COLO668 (cell line): ENCODE results near the gene ZNF385C.
A peak's percentile ranks its signal among the peaks of the same experiment; 100 is the strongest.

Experiments used
- DNase-seq: peaks from one replicate; lab custom pipeline; 2025; ENCODE audit not compliant: unreplicated experiment; lab: John Stamatoyannopoulos, UW

The ZNF385C gene

DNA sequence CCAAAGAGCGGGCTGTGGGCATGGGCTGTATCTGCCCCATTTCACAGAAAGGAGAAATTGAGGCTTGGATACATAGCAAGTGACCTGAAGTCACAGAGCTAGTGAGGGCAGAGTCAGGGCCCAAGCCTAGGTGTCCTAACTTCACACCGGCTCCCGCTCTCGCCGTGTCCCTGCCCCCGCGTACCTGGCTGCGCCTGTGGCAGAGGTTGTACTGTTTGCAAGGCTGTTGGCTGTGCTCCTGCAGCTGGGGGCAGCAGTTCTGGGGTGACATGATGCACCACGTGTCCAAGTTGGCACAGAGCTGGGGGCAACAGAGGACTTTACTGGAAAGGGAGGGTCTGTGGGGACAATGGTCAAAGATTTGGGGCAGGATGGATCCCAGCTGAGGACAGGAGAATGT lies 10.8 kb upstream of the ZNF385C start:
- no peak for DNase-seq

DNA sequence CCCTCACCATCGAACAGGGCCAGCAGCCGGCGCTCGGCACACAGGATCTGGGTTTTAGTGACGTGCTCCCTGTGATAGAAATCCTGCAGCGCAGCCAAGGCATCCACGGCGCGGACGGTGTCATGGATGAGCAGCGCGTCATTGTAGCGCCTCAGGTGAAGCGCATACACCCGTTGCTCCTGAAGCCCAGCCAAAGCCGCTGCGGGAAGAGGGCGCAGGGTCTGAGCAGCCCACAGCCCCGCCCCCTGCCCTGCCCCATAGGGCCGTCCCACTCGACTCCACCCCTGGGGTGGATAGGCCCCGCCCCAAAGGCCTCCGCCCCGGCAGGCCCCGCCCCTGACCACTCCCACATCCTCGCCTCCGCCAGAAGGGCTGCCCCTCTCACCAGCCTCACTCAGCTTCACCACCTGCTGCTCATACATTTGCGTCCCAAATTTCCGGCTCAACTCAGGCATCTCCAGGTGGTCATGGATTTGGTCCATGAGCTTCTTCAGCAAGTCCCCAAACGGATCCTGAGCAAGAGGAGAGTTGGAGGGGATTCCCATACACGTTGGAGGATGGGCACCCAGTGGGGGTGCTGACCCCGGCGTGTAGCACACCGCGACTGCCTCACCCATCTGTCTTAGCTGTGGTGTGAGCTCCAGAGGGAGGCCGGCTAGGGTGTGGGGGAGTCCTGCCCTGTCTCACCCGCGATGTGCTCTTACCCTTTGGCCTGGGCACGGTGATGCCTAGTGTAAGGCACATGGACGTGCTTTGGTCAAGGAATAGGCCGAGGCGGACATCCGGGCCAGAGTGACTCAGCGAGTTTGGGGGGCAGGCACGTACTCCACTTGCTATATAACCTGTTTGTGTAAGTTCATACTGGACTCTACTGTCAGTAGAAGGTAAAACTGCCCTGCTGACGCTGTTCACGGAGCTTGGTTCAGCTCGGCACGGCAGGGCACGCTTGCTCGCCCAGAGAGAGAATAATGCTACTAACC lies 9.6 kb upstream of the ZNF385C start:
- peak; percentile 78 for DNase-seq

DNA sequence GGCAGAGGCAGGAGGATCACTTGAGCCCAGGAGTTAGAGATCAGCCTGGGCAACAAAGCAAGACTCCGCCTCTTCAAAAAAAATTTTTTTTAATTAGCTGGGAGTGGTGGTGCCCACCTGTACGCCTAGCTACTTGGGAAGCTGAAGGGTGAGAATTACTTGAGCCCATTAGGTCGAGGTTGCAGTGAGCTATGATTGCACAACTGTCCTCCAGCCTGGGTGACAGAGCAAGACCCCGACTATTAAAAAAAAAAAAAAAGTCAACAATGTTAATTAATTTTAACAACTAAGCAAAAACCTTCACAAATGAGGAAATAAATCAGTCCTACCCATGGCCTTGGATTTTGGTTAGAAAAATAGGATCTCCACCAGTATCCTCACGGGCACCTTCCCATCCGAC lies 8.9 kb upstream of the ZNF385C start:
- DNase-seq: no peak

DNA sequence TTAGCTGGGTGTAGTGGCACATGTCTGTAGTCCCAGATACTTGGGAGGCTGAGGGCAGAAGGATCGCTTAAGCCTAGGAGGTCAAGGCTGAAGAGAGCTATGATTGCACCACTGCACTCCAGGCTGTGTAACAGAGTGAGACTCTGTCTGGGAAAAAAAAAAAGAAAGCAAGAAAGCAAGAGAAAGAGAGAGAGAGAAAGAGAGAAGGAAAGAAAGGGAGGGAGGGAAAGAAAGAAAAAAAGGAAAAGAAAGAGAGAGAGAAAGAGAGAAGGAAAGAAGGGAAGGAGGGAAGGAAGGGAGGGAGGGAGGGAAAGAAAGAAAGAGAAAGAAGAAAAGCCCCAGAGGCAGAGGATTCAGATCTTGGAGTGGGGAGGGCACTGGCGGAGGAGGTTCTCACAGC lies 7.7 kb upstream of the ZNF385C start:
- no peak for DNase-seq

DNA sequence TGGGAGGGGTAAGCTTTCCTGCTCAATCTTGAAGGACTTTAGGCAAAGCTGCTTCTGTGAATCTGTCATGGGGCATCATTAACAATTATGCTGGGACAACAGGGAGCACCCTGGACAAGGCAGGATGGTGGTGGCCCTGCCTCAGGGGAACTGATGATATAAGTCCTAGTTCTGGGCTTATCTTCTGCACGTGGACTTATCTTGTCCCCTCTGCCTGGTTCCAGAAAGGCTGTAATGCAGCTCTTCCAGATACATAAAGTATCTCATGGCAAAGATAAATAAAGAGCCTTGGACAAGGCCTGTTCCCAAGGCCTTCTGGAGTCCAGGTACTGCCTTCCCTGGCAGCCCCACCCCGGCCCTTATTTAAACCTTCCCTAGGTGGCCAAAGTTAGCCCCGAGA lies 6.0 kb upstream of the ZNF385C start:
- DNase-seq: no peak

DNA sequence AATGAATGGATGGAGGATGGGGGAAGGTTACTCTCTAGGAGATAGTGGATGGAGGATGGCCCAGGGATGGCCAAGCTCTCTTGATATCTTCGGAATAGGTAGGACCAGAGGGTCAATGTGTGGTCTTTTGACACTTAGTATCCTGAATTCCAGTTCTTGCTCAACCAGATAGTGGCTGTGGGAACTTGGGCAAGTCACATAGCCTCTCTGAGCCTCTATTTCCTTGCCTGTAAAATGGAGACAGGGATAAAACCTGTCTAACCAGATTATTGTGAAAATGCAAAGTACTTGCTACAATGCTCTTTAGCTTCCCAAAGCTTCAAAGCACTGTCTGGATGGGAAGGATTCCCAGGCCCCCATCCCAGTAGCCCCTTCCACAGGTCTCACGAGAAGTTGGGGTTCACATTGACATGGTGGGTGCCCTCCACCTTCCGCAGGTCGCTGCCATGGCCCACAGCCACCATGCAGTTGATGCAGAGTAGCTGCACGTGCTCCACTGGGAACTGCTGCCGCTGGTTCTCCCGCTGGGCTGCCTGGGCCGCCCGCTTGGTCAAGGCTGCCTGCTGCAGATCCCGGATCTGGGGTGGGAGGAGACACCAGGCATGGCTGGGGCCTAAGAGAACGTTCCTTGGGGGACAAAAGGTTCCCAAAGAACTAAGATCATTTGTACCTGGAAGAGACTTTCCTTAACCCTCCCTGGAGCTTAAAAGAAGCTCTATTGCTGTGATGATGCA lies 5.1 kb upstream of the ZNF385C start:
- no peak for DNase-seq

DNA sequence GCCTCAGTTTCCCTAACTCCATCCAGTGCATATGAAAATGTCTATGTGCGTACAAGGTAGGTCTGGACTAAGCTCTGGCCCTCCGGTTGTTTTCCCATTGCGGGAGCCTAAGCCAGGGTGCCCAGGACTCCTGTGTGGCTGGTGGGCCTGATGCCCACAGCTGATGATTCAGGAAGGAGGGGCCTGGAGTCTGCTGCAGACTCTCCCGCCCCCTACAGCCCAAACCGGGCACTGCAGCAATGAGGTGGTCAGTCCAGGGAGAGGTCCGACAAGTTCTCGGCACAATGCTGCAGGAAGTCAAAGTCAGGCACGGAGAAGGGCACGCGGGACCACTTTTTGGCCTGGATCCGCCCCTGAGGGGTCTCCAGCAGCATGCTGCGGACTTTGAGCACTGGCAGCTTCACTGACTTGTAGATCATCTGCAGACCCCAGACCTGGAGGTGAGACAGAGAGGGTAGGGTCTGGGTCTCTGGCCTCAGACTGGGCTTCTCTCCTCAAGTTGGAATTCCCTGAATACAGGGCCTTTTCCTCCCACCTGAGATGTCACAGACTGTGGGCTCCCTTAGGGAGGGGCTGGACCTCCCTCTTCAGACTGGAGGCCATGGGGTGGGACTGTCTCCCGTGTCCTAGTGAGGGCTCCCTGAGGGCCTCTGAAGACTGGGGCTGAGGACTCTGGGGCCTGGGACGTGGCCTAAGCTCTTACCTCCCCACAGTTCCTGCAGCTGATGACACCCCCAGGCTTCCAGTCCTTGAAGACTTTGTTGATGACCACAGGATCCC lies 3.4 kb upstream of the ZNF385C start:
- DNase-seq: peak; percentile 38

DNA sequence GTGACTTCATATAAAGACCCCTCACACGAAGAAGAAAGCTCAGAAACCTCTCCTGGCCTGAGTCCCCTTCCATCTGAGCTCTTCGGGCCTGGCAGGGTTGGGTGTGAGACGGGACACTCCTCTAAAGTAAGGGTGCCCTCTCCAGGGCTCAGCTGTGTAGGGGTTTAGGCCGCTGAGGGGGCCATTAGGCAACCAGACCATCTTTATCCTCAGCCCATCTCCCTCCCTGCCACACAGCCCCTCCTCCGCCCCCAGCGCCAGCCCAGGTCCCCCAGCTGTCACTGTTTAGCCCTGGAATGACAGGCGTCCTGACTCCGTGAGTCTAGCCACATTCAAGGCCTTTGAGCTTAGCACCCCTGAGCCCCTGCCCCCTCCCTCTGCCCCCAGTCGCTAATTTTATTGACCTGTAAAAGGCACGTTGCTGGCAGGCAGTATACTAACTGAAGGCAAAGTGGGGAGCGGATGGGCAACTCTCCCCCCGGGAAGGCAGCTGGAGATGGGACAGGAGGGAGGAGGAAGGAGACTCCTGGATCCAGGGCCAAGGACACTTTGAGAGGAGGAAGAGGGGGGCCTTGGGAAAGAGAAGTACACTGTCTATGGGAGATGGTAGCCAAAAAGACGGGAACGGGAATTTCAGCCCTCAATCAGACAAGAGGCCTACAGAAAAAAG lies 592 bp upstream of the ZNF385C start:
- no peak for DNase-seq

DNA sequence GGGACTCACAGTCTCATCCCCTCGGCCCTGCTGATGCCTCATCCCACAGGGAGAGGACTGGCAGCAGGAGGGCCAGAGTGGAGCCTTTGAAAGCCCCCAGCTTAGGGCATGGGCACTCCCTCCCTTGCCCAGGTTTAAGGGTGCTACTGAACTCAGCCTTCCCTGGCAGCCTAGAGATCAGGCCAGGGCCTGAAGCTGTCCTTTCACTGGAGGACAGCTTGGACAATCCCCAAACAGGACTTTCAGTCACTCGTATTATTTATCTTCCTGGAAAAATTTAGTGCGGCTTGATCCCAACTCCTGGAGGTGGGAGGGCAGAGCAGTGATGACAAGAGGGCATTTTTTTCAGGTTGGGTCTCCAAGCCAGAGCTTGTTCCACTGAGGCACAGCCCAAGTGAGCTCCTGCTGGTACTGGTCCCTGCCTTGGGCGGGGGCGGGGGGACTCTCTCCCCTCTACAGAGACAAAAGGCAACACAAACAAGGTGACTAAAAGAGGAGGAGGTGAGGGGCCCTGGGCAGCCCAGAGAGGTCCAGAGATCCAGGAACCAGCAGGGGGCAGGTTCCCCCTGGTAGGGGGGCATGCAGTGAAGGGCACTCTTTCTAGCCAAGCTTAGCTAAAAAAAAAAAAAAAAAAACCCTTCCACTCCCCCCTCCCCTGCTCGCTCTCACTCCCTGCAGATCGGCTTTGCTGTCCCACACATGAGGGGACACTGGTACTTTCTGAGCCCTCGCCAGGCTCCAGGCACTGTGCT lies 1.7 kb downstream of the ZNF385C start:
- DNase-seq: no peak

DNA sequence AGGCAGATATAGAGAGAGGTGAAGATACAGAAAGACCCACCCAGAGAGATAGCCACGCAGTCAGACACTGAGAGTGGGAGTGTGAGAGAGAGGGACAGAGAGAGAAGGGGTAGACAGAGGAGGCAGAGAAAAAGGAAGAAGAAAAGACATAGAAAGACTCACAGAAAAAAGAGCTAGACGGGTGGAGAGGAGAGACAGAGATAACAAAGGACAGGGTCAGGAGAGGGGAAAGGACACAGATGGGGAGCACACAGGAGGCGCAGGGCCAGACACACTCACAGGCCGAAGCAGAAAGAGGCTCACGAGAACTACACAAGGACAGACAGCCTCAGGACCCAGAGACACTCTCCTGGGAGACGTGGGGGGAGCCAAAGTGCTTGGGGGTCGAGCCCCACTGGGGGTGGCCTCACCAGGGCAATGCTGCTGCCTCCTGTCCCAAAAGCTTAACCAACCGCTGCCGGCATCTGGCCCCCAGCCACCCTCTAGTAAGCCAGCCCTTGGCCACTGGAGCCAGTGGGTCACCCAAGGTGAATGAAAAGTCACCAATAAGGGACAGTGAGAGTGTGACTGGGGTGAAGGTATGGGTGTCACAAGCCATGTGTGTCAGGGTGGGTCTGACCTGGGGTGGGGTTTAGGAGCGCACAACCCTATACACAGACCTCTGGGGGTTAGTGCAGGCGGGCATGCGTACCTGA lies 3.8 kb downstream of the ZNF385C start:
- DNase-seq: no peak

DNA sequence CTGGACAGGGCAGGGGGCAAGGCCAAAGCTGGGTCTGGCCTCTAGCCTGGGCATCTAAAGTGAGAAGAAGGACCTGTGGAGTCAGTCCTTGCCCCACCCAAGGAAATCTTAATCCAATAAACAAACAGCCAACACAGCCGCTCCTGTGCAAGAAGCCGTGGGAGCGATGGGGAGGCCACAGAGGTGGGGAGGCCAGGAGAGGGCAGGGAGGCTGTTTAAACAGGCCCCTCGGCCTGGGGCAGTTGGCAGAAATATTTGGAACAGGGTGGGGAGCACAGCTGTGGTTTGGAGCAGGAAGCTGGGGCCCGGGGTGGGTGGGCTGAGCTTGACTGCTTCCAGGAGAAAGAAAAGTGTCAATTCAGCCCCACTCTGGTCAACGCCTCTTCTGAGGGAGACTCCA lies 5.3 kb downstream of the ZNF385C start:
- DNase-seq: no peak

DNA sequence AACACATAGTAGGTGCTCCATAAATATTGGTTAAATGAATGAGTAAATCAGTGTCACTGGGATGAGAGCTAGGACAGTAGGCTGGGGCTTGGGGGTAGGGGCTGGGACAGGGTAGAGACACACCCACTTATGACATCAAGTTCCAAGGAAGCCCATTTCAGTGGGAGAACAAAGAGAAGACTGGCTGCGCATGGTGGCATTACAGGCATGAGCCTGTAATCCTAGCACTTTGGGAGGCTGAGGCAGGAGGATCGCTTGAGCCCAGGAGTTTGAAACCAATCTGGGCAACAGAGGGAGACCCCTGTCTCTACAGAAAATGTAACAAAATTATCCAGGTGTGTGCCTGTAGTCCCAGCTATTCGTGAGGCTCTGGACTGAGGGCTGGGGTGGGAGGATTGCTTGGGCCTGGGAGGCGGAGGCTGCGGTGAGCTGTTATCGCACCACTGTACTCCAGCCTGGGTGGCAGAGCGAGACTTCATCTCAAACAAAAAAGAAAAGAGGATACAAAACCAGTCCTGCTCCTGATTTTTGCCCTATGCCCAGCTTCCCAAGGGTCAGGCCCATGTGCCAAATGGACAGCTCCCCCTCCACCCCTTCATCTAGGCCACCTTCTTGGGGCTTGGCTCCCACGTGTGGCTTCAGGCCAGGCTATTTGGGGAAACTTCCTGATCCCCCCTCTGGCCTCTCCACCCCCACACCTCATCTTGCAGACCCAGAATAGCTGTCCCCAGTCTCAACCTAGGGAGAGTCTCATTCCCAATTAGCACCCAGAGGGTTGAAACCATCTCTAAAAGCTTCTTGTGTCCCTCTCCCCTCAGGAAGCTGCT lies 7.1 kb downstream of the ZNF385C start:
- DNase-seq: no peak

DNA sequence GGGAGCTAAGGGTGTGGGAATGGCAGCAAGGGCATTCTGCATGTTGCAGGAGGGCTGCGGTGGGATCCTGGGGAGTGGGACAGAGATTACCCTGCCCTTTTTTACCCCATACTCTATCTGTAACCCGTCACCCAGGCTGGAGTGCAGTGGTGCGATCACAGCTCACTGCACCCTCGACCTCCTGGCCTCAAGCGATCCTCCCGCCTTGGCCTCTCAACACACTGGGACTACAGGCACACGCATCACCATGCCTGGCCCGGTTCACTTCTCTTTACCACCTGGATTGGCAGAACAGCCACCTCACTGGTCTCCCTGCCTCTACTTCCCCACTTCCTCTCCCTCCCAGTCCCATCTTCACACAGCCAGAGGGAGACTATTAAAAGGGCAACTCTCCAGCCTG lies 9.5 kb downstream of the ZNF385C start:
- DNase-seq: no peak

DNA sequence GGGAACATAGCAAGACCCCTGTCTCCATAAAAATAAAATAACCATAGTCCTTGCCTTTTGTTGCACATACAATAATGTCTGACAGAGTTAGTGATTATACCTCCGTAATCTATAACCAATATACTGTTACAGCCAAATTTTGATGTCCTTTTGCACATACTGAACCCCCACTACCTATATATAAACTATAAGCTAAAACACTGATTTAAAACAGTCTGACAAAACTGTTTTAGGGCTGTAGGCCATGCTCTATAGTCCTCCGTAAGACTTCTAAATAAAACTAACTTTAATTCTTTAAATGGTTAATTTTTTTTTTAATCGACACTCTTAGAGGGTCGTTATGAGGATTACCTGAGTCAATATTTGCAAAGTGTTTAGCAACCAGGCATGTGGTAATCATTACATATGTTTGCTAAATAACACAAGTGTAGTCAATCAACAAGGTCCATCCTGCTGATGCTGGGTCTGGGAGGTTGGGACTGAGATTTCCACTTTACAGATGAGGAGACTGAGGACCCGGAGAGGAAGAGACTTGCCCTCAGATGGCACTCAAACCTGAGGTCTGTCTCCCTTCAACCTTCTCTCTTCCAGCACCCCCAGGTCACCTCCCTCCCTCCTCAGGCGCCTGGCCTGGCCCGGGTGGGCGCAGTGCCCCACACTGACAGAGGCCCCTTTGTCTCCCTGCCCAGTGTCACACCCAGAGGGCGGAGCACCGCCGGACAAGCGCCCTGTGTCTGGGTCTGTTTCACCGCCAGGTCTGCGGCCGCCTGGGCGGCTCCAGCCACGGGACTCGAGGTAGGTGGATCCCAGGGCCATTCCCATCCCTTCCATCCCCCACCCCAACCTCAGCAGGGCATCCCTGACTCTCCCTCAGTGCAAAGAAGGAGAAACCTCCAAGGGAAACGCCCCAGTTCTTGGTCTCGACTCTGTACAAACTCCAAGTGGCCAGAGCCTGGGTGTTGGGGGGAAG lies 10.3 kb downstream of the ZNF385C start:
- no peak for DNase-seq

DNA sequence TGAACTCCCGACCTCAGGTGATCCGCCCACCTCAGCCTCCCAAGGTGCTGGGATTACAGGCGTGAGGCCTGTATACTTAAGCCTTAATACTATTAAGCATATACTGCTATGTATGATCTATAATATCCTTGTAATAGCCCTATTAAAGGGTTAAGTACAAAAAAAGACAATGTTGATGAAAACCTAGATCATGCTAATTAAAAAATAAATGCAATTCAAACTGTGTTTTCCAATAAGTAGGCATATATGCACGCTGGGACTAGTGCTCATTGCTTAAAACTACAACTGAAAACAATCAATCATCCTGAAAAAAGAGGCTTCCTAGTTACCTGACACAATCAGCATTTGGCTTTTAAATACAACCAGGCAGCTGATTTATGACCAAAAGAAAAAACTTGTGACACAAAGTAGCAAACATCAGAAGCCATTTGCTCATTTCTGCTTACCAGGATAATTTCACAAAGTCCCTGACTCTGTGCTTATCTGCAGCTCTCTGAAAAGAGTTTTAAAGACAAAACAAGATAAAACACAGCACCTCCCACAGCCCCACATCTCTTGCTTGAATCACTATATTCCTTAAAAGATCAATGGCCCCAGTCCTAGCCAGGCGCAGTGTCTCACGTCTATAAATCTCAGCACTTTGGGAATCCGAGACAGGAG lies 11.1 kb downstream of the ZNF385C start:
- no peak for DNase-seq

DNA sequence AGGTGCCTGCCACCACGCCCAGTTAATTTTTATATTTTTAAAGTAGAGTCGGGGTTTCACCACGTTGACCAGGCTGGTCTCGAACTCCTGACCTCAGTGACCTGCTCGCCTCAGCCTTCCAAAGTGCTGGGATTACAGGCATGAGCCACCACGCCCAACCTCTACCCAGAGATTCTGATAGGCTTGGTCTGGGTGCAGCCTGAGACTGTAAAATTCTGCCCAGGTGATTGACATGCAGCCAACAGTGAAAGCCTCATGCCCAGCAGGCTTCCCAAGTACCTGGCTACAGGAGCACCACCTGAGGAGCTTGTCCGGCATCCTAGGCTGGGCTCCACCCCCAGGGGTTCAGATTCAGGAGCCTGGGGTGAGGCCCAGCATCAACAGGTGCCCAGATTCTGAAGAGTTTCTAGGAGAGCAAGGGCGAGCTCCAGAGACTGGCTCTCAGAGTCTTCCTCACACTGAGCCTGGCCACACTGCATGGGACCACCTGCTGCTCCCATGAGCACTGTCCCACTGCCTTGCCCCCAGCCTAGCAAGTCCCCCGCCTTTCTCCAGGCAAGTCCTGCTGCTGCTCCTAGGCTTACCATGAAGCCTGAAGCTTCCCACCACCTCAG lies 16.6 kb downstream of the ZNF385C start:
- DNase-seq: no peak

DNA sequence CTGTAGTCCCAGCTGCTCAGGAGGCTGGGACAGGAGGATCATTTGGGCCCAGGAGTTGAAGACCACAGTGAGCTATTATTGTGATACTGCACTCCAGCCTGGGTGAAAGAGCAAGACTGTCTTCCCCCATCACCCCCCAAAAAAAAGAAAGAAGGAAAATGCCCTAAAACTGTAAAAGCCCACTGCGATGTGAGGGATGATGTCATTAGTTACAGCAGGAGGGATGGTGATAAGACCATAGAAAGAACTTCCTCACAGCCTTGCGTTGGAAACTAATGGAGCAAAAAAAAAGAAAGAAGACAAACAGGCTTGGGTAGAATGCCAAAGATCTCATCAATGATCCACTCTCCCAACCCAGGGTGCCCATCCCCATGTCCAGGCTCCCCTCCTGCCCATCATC lies 18.7 kb downstream of the ZNF385C start:
- DNase-seq: no peak
